ENCODE data around the gene CIITA. TPM values are rescaled to one million over a fixed set of nuclear protein-coding genes. Genes with fewer than 3 reads are reported as not detected.
A peak's percentile ranks its signal among the peaks of the same experiment; 100 is the strongest.

The CIITA gene
- total and polyA plus RNA-seq, 9 of the 15 experiments (the other 6 are each of a cell fraction or from before 2014, with no cell fraction given): 0.01 to 0.20 (median 0.11) TPM; not detected in 4

- no peak for TF ChIP-seq ZNF830 (CRISPR knock-in tag; IDR thresholded peaks at IDR 0.05)
- TF ChIP-seq, protein P1, sequence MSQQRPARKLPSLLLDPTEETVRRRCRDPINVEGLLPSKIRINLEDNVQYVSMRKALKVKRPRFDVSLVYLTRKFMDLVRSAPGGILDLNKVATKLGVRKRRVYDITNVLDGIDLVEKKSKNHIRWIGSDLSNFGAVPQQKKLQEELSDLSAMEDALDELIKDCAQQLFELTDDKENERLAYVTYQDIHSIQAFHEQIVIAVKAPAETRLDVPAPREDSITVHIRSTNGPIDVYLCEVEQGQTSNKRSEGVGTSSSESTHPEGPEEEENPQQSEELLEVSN (IDR thresholded peaks at IDR 0.05; ENCODE audit: borderline replicate concordance in 1 of 2, extremely low read depth in 1 of 2, insufficient read depth in 1 of 2, insufficient read length in 1 of 2, low read depth in 1 of 2, low read length in 1 of 2, poor library complexity in 1 of 2, severe bottlenecking in 1 of 2): peak in 1 of 2 experiments; percentile 39
- TF ChIP-seq ATF7 (IDR thresholded peaks at IDR 0.05): no peak
- no peak for TF ChIP-seq ZNF609 (CRISPR knock-in tag; IDR thresholded peaks at IDR 0.05; ENCODE audit: borderline replicate concordance)
- TF ChIP-seq KDM5B (IDR thresholded peaks at IDR 0.05; ENCODE audit: insufficient replicate concordance, low read depth, low read length): peak; percentile 34
- TF ChIP-seq ERF (CRISPR knock-in tag; IDR thresholded peaks at IDR 0.05): peak; percentile 28; the same call in 1 of the 2 replicates
- no peak for TF ChIP-seq ZNF589 (CRISPR knock-in tag; IDR thresholded peaks at IDR 0.05; ENCODE audit: low read depth)
- TF ChIP-seq POLR2G (IDR thresholded peaks at IDR 0.05; ENCODE audit: low read depth, low read length): peak; percentile 85
- no peak for TF ChIP-seq PTRF (tag; IDR thresholded peaks at IDR 0.05)
- peak in 2 of 3 experiments; percentile 63 to 75 for TF ChIP-seq YY1 (IDR thresholded peaks at IDR 0.05; ENCODE audit: borderline replicate concordance in 1 of 3, control insufficient read depth in 1 of 3, extremely low read depth in 1 of 3, insufficient read depth in 3 of 3, insufficient read length in 1 of 3, insufficient replicate concordance in 2 of 3, low read depth in 1 of 3, low read length in 2 of 3)
- no peak for TF ChIP-seq TEAD4 (IDR thresholded peaks at IDR 0.05; ENCODE audit: low read length)
- no peak for TF ChIP-seq TEAD4 (CRISPR knock-in tag; IDR thresholded peaks at IDR 0.05; ENCODE audit: borderline replicate concordance)
- peak; percentile 57 for TF ChIP-seq FOS (IDR thresholded peaks at IDR 0.05; ENCODE audit: extremely low read depth, insufficient read length)
- peak; percentile 95 for TF ChIP-seq ZFP91 (CRISPR knock-in tag; IDR thresholded peaks at IDR 0.05)
- TF ChIP-seq POLR3G (IDR thresholded peaks at IDR 0.05; ENCODE audit: extremely low read depth, insufficient read length, insufficient replicate concordance): no peak
- peak; percentile 61; the same call in 1 of the 2 replicates for TF ChIP-seq RFX1 (IDR thresholded peaks at IDR 0.05)
- TF ChIP-seq ZNF586 (CRISPR knock-in tag; conservative IDR thresholded peaks at IDR 0.05): no peak
- no peak for TF ChIP-seq SAP30 (IDR thresholded peaks at IDR 0.05; ENCODE audit: borderline replicate concordance, insufficient read depth, low read depth, low read length, poor library complexity, severe bottlenecking)
Observed at GRCh38 chr16:10942352-10943063, 65.5 kb downstream of the CIITA start, which contains the start of gene DEXI (continued).
